Lower lobe of right lung (tissue), 2 donors: ENCODE measurements around the gene SLX4IP. TPM values are rescaled to one million over a fixed set of nuclear protein-coding genes. Genes with fewer than 3 reads are reported as not detected.

Experiments
- ATAC-seq, 2 donors: fragments of 200-7000 bp; cut with Tn5 transposase; one replicate each; pipeline ENCODE4 v1.9.1; 2020 to 2022; ENCODE audit warnings: mild to moderate bottlenecking in 2 of 2, moderate library complexity in 2 of 2
- DNase-seq: peaks from one replicate; pipeline ENCODE4 v3.0.0-alpha.2; 2020
- H3K27ac ChIP-seq: fragments of 200-600 bp; one replicate; pipeline ENCODE4 v1.8.0; 2022
- H3K27me3 ChIP-seq: fragments of 200-600 bp; one replicate; pipeline ENCODE4 v1.8.0; 2022; ENCODE audit warnings: low read depth
- H3K36me3 ChIP-seq: fragments of 200-600 bp; one replicate; pipeline ENCODE4 v1.8.0; 2022; ENCODE audit warnings: mild to moderate bottlenecking
- H3K4me1 ChIP-seq: fragments of 200-600 bp; one replicate; pipeline ENCODE4 v1.8.0; 2022
- H3K4me3 ChIP-seq: fragments of 200-600 bp; one replicate; pipeline ENCODE4 v1.8.0; 2022; ENCODE audit warnings: mild to moderate bottlenecking
- H3K9me3 ChIP-seq: fragments of 200-600 bp; one replicate; pipeline ENCODE4 v1.8.0; 2022
- CTCF ChIP-seq: fragments of 200-600 bp; IDR thresholded peaks from one replicate; pipeline ENCODE4 v1.8.0; 2022; ENCODE audit warnings: antibody characterized with exemption, mild to moderate bottlenecking
- intact Hi-C: fragments of 100-400 bp; cut with DNase I; formaldehyde crosslinking; loops from one replicate; pipeline ENCODE4 v1.11.0; 2022
- total RNA-seq: library from RNA; stranded (reverse); fragmentation: NEBNext Ultra II Directional; extraction: Animal tissue kit (Norgen Biotek cat#: 25700); gene quantifications from one replicate; pipeline ENCODE4 v1.2.1, GENCODE V29; 2021
- donor health status: DM: no; HTN: yes; CAD: no; lungs with severe emphysema.

SLX4IP gene
- total RNA-seq, 1 donor from 2014 or later, result 5.8 TPM

- Histone ChIP-seq H3K27ac (no peak overlapping the region), H3K4me3 (no peak overlapping the region), H3K4me1 (no peaks in the 10 kb centered on the region), H3K36me3 (no peaks in the 10 kb centered on the region), H3K27me3 (no peaks in the 10 kb centered on the region), H3K9me3 (no peaks in the 10 kb centered on the region)
- ATAC-seq (no peak), DNase-seq (no peak)
- no peak for TF ChIP-seq CTCF
- intact Hi-C loops, result no loop called here
These were observed 136.3 kb downstream of the SLX4IP start for GRCh38 chr20:10571313-10571815.

- Histone ChIP-seq H3K27me3 (no peaks in the 10 kb centered on the region), H3K4me3 (no peak overlapping the region), H3K36me3 (no peaks in the 10 kb centered on the region), H3K4me1 (no peaks in the 10 kb centered on the region), H3K27ac (no peak overlapping the region), H3K9me3 (no peaks in the 10 kb centered on the region)
- intact Hi-C loops, result no loop called here
- ATAC-seq (no peak), DNase-seq (no peak)
- no peak for TF ChIP-seq CTCF
These were observed 137.7 kb downstream of the SLX4IP start for GRCh38 chr20:10572853-10573252.

GRCh38 chr20:10573273-10573950 lies 138.3 kb downstream of the SLX4IP start:
- Histone ChIP-seq H3K36me3 (no peaks in the 10 kb centered on the region), H3K4me3 (no peak overlapping the region), H3K4me1 (no peaks in the 10 kb centered on the region), H3K27ac (no peak overlapping the region), H3K9me3 (no peaks in the 10 kb centered on the region), H3K27me3 (no peaks in the 10 kb centered on the region)
- intact Hi-C loops, result no loop called here
- ATAC-seq (no peak), DNase-seq (no peak)
- no peak for TF ChIP-seq CTCF

- TF ChIP-seq CTCF, result no peak
These were observed 138.8 kb downstream of the SLX4IP start for GRCh38 chr20:10573951-10574339.

GRCh38 chr20:10576411-10577090 lies 141.4 kb downstream of the SLX4IP start:
- Histone ChIP-seq H3K36me3 (no peaks in the 10 kb centered on the region), H3K9me3 (no peaks in the 10 kb centered on the region), H3K4me3 (no peak overlapping the region), H3K27ac (no peak overlapping the region), H3K4me1 (no peaks in the 10 kb centered on the region), H3K27me3 (no peaks in the 10 kb centered on the region)
- no peak for ATAC-seq
- DNase-seq, result no peak
- intact Hi-C loops, result no loop called here
- no peak for TF ChIP-seq CTCF

More at GRCh38 chr20:10573951-10574339, 138.8 kb downstream of the SLX4IP start:
- H3K27me3 ChIP-seq, result no peaks in the 10 kb centered on the region
- ATAC-seq (no peak), DNase-seq (no peak)
- H3K9me3 ChIP-seq, result no peaks in the 10 kb centered on the region
- H3K27ac ChIP-seq, result no peak overlapping the region
- no peaks in the 10 kb centered on the region for H3K4me1 ChIP-seq
- no peak overlapping the region for H3K4me3 ChIP-seq
- H3K36me3 ChIP-seq, result no peaks in the 10 kb centered on the region
- intact Hi-C loops, result no loop called here
